ENCODE measurements around the gene CDKN1A.
"Not testable (repeated sequence)": the region's sequence is repeated elsewhere in the genome, so short reads cannot be mapped to it uniquely, and the experiment has no call there.

The CDKN1A gene

DNA sequence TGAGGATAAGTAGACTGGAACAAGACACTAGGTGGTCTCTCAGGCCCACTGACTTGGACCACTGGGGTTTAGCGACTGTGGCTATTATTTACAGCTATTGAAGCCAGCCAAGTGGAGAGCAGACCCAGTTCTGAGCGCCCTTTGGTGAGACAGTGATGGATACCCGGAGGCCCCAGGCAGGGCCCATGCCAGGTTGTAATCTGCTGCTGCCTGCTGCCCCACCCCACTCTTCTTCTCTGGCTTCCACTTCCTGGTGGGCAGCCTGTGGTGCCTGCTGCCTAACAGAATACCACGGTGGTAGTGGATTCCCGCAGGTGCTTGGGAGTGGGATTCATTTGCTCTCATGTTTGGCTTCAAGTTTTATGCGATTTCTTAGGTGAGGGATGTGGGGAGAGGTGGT, 19.7 kb downstream of the CDKN1A start:
- WGBS (ENCODE audit: insufficient coverage, insufficient read length) = no CpG with 5 or more reads among the region's 6 CpGs
- Histone ChIP-seq H3K9me3 (ENCODE audit: control insufficient read depth, insufficient read depth, low read length) (no peaks in the 10 kb centered on the region), H3K27ac (ENCODE audit: low read length) (no peak overlapping the region), H3K36me3 (ENCODE audit: control insufficient read depth, insufficient read depth, low read length) (no peaks in the 10 kb centered on the region), H3K27me3 (ENCODE audit: control insufficient read depth, insufficient read depth, low read length) (no peaks in the 10 kb centered on the region), H3K4me1 (ENCODE audit: control insufficient read depth, insufficient read depth, low read length) (no peaks in the 10 kb centered on the region), H3K4me3 (ENCODE audit: low read length) (no peak overlapping the region)
- DNase-seq (ENCODE audit: low read depth, low spot score) = no peak

DNA sequence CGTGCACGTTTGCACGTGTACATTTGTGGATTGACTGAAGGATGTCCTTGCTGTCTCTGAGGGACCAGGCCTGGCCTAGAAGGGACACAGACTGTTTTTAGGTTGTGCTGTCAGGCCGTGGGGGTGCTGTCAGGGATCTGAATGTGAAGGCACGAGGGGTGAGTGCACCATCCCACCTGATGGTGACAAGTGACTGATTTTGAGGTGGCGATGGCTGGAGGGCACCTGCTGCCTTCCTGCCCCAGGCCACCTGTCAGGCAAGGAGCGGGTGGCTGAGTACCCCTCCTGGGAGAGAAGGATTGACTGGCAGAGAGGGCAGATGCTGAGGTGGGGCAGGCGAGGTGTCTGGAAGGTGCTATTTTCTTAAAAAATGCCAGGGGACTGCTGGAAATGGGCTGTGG, 20.4 kb downstream of the CDKN1A start:
- Histone ChIP-seq H3K27ac (ENCODE audit: low read length) (no peak overlapping the region), H3K27me3 (ENCODE audit: control insufficient read depth, insufficient read depth, low read length) (no peaks in the 10 kb centered on the region), H3K9me3 (ENCODE audit: control insufficient read depth, insufficient read depth, low read length) (no peaks in the 10 kb centered on the region), H3K4me3 (ENCODE audit: low read length) (no peak overlapping the region), H3K4me1 (ENCODE audit: control insufficient read depth, insufficient read depth, low read length) (no peaks in the 10 kb centered on the region), H3K36me3 (ENCODE audit: control insufficient read depth, insufficient read depth, low read length) (no peaks in the 10 kb centered on the region)
- WGBS (ENCODE audit: insufficient coverage, insufficient read length) = no CpG with 5 or more reads among the region's 8 CpGs
- DNase-seq (ENCODE audit: low read depth, low spot score) = no peak

DNA sequence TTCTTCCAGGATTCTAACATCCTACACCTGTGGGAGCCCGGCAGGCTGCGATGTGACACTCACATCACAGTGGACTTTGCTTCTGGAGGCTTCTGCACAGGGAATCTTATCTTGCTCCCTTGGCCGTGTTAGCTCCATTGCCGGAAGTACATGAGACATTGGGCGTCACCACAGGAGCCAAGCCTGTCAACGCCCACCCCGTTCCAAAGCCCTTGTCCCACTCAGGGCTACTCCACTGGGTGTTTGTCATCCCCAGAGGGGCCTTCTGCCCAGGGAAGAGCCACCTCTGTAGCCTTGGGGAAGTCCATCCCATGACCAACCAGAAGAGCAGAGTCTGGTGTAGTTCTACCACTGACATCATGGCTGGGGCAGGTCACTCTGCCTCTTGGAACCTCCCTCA, 20.8 kb downstream of the CDKN1A start:
- Histone ChIP-seq H3K27ac (ENCODE audit: low read length) (no peak overlapping the region), H3K9me3 (ENCODE audit: control insufficient read depth, insufficient read depth, low read length) (no peaks in the 10 kb centered on the region), H3K27me3 (ENCODE audit: control insufficient read depth, insufficient read depth, low read length) (no peaks in the 10 kb centered on the region), H3K4me3 (ENCODE audit: low read length) (no peak overlapping the region), H3K36me3 (ENCODE audit: control insufficient read depth, insufficient read depth, low read length) (no peaks in the 10 kb centered on the region), H3K4me1 (ENCODE audit: control insufficient read depth, insufficient read depth, low read length) (no peaks in the 10 kb centered on the region)
- no CpG with 5 or more reads among the region's 7 CpGs for WGBS (ENCODE audit: insufficient coverage, insufficient read length)
- no peak for DNase-seq (ENCODE audit: low read depth, low spot score)

DNA sequence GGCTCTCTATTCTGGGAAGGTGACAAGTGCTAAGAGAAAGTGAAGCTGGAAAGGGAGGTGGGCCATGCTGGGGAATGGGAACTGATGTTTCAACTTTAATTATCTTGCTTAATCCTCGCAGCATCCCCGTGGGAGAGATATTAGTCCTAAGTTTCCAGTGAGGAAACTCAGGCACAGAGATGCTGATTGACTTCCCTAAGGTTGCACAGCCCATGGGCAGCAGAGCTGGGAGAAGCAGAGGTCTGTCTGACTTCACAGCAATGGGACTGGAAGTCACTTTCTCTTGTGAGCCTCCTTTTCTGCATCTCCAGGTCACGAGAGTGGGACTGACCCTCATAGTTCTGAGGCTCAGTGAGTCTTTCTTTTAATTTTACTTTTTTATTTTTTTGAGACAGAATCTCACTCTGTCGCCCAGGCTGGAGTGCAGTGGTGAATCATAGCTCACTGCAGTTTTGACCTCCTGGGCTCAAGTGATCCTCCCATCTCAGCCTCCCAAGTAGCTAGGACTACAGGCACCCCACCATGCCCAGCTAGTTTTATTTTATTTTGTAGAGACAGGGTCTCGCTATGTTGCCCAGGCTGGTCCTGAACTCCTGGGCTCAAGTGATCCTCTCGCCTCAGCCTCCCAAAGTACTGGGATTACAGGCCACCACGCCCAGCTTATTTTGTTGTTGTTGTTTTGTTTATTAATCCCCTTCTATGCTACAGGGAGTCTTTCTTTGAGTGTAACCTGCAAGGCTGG, 21.7 kb downstream of the CDKN1A start:
- no peaks in the 10 kb centered on the region for H3K4me1 ChIP-seq (ENCODE audit: control insufficient read depth, insufficient read depth, low read length)
- H3K9me3 ChIP-seq (ENCODE audit: control insufficient read depth, insufficient read depth, low read length) = no peaks in the 10 kb centered on the region
- H3K27me3 ChIP-seq (ENCODE audit: control insufficient read depth, insufficient read depth, low read length) = no peaks in the 10 kb centered on the region
- DNase-seq (ENCODE audit: low read depth, low spot score) = no peak
- no CpG with 5 or more reads among the region's 7 CpGs for WGBS (ENCODE audit: insufficient coverage, insufficient read length)
- no peaks in the 10 kb centered on the region for H3K36me3 ChIP-seq (ENCODE audit: control insufficient read depth, insufficient read depth, low read length)
- no peak overlapping the region for H3K27ac ChIP-seq (ENCODE audit: low read length)
- no peak overlapping the region for H3K4me3 ChIP-seq (ENCODE audit: low read length)

DNA sequence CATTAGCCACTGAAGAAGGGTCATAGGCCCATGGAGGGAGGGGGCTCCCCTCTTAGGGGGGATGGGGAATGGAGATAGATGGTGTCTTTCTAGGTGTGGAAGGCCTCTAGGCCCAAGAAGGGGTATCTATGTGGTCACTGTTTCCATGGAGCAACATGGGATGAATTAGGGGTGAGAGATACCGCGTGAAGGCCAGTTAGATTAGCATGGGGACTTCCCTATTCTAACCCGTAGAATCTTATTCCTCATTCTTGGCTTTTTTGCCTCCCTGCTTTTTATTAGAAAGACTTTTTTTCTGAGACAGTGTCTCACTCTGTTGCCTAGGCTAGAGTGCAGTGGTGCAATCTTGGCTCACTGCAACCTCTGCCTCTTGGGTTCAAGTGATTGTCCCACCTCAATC, 22.3 kb downstream of the CDKN1A start:
- Histone ChIP-seq H3K4me1 (ENCODE audit: control insufficient read depth, insufficient read depth, low read length) (no peaks in the 10 kb centered on the region), H3K27ac (ENCODE audit: low read length) (no peak overlapping the region), H3K9me3 (ENCODE audit: control insufficient read depth, insufficient read depth, low read length) (no peaks in the 10 kb centered on the region), H3K4me3 (ENCODE audit: low read length) (no peak overlapping the region), H3K27me3 (ENCODE audit: control insufficient read depth, insufficient read depth, low read length) (no peaks in the 10 kb centered on the region), H3K36me3 (ENCODE audit: control insufficient read depth, insufficient read depth, low read length) (no peaks in the 10 kb centered on the region)
- no CpG with 5 or more reads among the region's 3 CpGs for WGBS (ENCODE audit: insufficient coverage, insufficient read length)
- no peak for DNase-seq (ENCODE audit: low read depth, low spot score)

DNA sequence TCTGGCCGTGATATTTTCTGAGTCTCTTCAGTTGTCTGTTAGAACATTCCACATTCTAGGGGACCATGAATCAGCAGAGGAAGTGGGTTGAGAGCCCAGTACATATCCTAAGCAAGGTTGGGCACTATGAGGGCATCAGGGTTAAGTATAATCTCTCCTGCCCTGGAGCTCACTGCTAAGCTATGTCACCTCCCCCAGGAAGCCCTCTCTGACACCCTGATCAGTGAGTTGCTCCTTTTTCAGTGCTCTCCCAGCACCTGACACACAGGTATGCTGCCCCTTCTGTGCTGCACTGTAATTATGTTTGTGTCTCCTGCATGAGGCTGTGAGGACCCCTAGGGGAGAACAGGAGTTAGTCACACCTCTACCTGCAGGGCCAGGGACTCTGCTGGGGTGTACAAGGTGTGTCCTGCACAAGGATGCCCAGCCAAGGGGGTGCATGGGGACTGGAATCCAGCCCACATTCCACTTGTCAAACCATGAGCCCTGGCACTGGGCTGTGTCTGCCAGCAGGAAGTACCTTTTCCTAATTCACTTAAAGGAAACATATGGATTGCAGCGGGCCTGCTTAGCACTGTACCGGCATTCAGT, 23.0 kb downstream of the CDKN1A start:
- DNase-seq (ENCODE audit: low read depth, low spot score) = no peak
- Histone ChIP-seq H3K4me1 (ENCODE audit: control insufficient read depth, insufficient read depth, low read length) (no peaks in the 10 kb centered on the region), H3K4me3 (ENCODE audit: low read length) (no peak overlapping the region), H3K36me3 (ENCODE audit: control insufficient read depth, insufficient read depth, low read length) (no peaks in the 10 kb centered on the region), H3K27me3 (ENCODE audit: control insufficient read depth, insufficient read depth, low read length) (no peaks in the 10 kb centered on the region), H3K27ac (ENCODE audit: low read length) (no peak overlapping the region), H3K9me3 (ENCODE audit: control insufficient read depth, insufficient read depth, low read length) (no peaks in the 10 kb centered on the region)
- WGBS (ENCODE audit: insufficient coverage, insufficient read length) = no CpG with 5 or more reads among the region's 3 CpGs

DNA sequence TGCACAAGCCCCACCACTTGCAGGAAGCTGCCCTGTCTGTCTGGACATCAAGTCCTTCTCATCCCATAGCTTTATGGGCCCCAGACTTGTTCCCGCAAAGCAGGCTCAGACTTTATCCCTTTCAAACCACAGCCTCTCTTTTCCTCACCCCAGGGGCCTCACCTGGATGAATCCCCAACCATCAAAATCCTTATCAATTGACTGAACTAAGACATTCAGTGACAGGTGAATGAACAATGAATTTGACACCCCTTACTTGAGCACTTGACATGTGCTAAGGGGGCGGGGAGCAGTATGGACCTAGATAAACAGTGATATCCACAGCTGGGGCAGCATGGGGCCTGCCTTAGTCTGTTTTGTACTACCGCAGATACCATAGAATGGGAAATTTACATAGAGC, 24.1 kb downstream of the CDKN1A start:
- H3K4me1 ChIP-seq (ENCODE audit: control insufficient read depth, insufficient read depth, low read length) = no peaks in the 10 kb centered on the region
- no CpG with 5 or more reads among the region's 3 CpGs for WGBS (ENCODE audit: insufficient coverage, insufficient read length)
- H3K4me3 ChIP-seq (ENCODE audit: low read length) = no peak overlapping the region
- no peaks in the 10 kb centered on the region for H3K36me3 ChIP-seq (ENCODE audit: control insufficient read depth, insufficient read depth, low read length)
- H3K27me3 ChIP-seq (ENCODE audit: control insufficient read depth, insufficient read depth, low read length) = no peaks in the 10 kb centered on the region
- no peak overlapping the region for H3K27ac ChIP-seq (ENCODE audit: low read length)
- DNase-seq (ENCODE audit: low read depth, low spot score) = no peak
- H3K9me3 ChIP-seq (ENCODE audit: control insufficient read depth, insufficient read depth, low read length) = no peaks in the 10 kb centered on the region

DNA sequence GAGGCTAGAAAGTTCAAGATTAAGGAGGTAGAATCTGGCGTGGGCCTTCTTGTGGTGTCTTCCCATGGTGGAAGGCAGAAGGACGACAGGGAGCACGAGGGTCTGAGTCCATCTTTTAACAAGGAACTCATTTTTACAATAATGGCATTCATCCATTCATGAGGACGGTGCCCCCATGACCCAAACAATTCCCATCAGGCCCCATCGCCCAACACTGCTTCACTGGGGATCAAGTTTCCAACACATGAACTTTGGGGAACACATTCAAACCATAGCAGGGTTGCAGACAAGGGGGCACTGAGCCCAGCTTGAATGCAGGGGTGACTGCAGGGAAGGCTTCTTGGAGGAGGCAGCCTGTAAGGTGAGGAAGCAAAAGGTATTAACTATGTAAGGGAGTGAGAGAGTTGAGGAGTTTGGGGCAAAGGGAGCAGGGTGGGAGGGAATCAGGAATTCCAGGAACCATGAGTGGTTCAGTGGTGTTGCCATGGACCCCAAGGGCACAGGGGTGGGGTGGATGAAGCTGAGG, 24.6 kb downstream of the CDKN1A start:
- DNase-seq (ENCODE audit: low read depth, low spot score) = no peak
- H3K9me3 ChIP-seq (ENCODE audit: control insufficient read depth, insufficient read depth, low read length) = no peaks in the 10 kb centered on the region
- H3K36me3 ChIP-seq (ENCODE audit: control insufficient read depth, insufficient read depth, low read length) = no peaks in the 10 kb centered on the region
- H3K4me3 ChIP-seq (ENCODE audit: low read length) = no peak overlapping the region
- no peaks in the 10 kb centered on the region for H3K4me1 ChIP-seq (ENCODE audit: control insufficient read depth, insufficient read depth, low read length)
- H3K27me3 ChIP-seq (ENCODE audit: control insufficient read depth, insufficient read depth, low read length) = no peaks in the 10 kb centered on the region
- no CpG with 5 or more reads among the region's 5 CpGs for WGBS (ENCODE audit: insufficient coverage, insufficient read length)
- H3K27ac ChIP-seq (ENCODE audit: low read length) = no peak overlapping the region

DNA sequence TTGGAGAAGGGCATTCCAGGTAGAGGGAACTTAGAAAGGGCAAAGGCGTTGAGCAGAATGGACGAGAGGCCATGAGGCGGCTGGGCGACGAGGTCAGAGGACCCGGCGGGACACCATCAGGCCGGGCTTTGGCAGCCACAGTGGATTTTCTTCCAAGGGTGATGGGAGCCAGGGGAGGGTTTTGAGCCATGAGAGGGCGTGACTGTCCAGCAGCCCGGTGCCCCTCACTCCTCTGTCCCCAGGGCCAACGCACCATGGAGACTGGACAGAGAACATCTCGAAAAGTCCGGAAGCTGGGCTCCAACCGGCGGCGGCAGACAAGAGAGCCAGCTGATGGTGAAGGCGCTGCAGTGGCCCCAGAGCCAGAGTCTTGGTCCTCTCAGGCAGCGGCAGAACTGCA, 25.5 kb downstream of the CDKN1A start:
- no peak overlapping the region for H3K27ac ChIP-seq (ENCODE audit: low read length)
- H3K27me3 ChIP-seq (ENCODE audit: control insufficient read depth, insufficient read depth, low read length) = no peaks in the 10 kb centered on the region
- no peak for DNase-seq (ENCODE audit: low read depth, low spot score)
- no peaks in the 10 kb centered on the region for H3K9me3 ChIP-seq (ENCODE audit: control insufficient read depth, insufficient read depth, low read length)
- H3K36me3 ChIP-seq (ENCODE audit: control insufficient read depth, insufficient read depth, low read length) = no peaks in the 10 kb centered on the region
- no peaks in the 10 kb centered on the region for H3K4me1 ChIP-seq (ENCODE audit: control insufficient read depth, insufficient read depth, low read length)
- no peak overlapping the region for H3K4me3 ChIP-seq (ENCODE audit: low read length)
- WGBS (ENCODE audit: insufficient coverage, insufficient read length) = no CpG with 5 or more reads among the region's 18 CpGs

DNA sequence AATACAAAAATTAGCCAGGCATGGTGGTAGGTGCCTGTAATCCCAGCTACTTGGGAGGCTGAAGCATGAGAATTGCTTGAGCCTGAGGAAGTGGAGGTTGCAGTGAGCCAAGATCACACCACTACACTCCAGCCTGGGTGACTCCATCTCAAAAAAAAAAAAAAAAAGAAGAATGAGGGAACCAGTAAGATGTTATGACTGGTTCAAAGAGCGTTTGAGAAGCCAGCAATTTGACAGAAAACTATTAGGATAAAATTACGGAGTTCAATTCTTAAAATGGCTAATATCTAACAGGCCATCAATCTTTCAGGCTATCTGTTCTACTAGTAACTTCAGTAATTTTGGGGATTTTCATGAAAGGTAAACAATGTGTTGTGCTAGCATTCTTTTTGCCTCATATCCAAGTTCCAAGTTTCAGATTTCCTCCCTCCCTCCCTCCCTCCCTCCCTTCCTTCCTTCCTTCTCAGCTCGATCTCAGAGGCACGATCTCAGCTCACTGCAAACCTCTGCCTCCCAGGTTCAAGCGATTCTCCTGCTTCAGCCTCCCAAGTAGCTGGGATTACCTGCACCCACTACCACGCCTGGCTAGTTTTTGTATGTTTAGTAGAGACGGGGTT, 26.6 kb downstream of the CDKN1A start:
- H3K4me1 ChIP-seq (ENCODE audit: control insufficient read depth, insufficient read depth, low read length); DNase-seq (ENCODE audit: low read depth, low spot score); H3K9me3 ChIP-seq (ENCODE audit: control insufficient read depth, insufficient read depth, low read length); H3K27ac ChIP-seq (ENCODE audit: low read length); H3K36me3 ChIP-seq (ENCODE audit: control insufficient read depth, insufficient read depth, low read length); H3K27me3 ChIP-seq (ENCODE audit: control insufficient read depth, insufficient read depth, low read length); H3K4me3 ChIP-seq (ENCODE audit: low read length): not testable (repeated sequence)
- no CpG with 5 or more reads among the region's 7 CpGs for WGBS (ENCODE audit: insufficient coverage, insufficient read length)

Data from iPS DF 6.9 (cell line).